OCI-LY1 (cell line): ENCODE measurements around the gene TMPRSS11D.

Experiments
- CTCF ChIP-seq: fragments of 200-600 bp; sonication (generic), shearing (Covaris generic); IDR thresholded peaks from 2 replicates; pipeline ENCODE4 v1.5.1; 2017; ENCODE audit warnings: mild to moderate bottlenecking, antibody characterized with exemption, low read length, moderate library complexity, mixed read lengths
- EZH2 ChIP-seq: fragments of 200-600 bp; sonication (generic), shearing (Covaris generic); IDR thresholded peaks from 2 replicates; pipeline ENCODE4 v1.8.0; 2017; ENCODE audit warnings: borderline replicate concordance, mixed run types, mild to moderate bottlenecking, antibody characterized with exemption, low read length, moderate library complexity, mixed read lengths

GRCh38 chr4:67909905-67910584, 26.2 kb upstream of the TMPRSS11D start:
- peak; percentile 58 for TF ChIP-seq CTCF
- no peak for TF ChIP-seq EZH2
